HG02938 (cell line): ENCODE measurements around the gene FNDC11.
"Not testable (repeated sequence)": the region's sequence is repeated elsewhere in the genome, so short reads cannot be mapped to it uniquely, and the experiment has no call there.

Experiments
- ATAC-seq: cut with Tn5 transposase; IDR thresholded peaks from one replicate; pipeline ENCODE4 v1.9.1; 2021; ENCODE audit warnings: mild to moderate bottlenecking, moderate library complexity; ENCODE audit not compliant: unreplicated experiment

FNDC11 gene

GRCh38 chr20:63553933-63554290 is at the start of gene FNDC11:
Gene FNDC11, plus strand, starts transcription at chr20:63554159. Its CDS starts 1,505 bp downstream, at chr20:63555664.
- ATAC-seq = no peak

- no peak for ATAC-seq
Measured at GRCh38 chr20:63504642-63505041, 49.3 kb upstream of the FNDC11 start.

- ATAC-seq = no peak
Measured at GRCh38 chr20:63505281-63505680, 48.7 kb upstream of the FNDC11 start.

GRCh38 chr20:63505723-63506122 is 48.2 kb upstream of the FNDC11 start:
- ATAC-seq = no peak

- no peak for ATAC-seq
Measured at GRCh38 chr20:63507083-63507743, 46.7 kb upstream of the FNDC11 start.

GRCh38 chr20:63508072-63508768 is 45.7 kb upstream of the FNDC11 start:
- no peak for ATAC-seq

GRCh38 chr20:63509088-63509564 is 44.8 kb upstream of the FNDC11 start:
- ATAC-seq = no peak

- ATAC-seq = no peak
Measured at GRCh38 chr20:63513207-63513606, 40.8 kb upstream of the FNDC11 start.

- ATAC-seq = not testable (repeated sequence)
Measured at GRCh38 chr20:63514520-63514919, 39.4 kb upstream of the FNDC11 start.

GRCh38 chr20:63517376-63518309 is 36.3 kb upstream of the FNDC11 start:
- ATAC-seq = no peak

GRCh38 chr20:63518351-63518861 is 35.6 kb upstream of the FNDC11 start:
- ATAC-seq = no peak

- no peak for ATAC-seq
Measured at GRCh38 chr20:63518946-63519667, 34.9 kb upstream of the FNDC11 start.

- ATAC-seq = peak; percentile 41
Measured at GRCh38 chr20:63519668-63520503, 34.1 kb upstream of the FNDC11 start.

- peak; percentile 55 for ATAC-seq
Measured at GRCh38 chr20:63520504-63520933, 33.4 kb upstream of the FNDC11 start, which contains the start of gene PPDPF. Gene PPDPF, plus strand, starts transcription at chr20:63520765. Its CDS starts 544 bp downstream, at chr20:63521309.

- peak; percentile 34 for ATAC-seq
Measured at GRCh38 chr20:63520934-63521601, 32.9 kb upstream of the FNDC11 start.

GRCh38 chr20:63521602-63522001 is 32.4 kb upstream of the FNDC11 start:
- no peak for ATAC-seq

- ATAC-seq = no peak
Measured at GRCh38 chr20:63522091-63522868, 31.7 kb upstream of the FNDC11 start.

- no peak for ATAC-seq
Measured at GRCh38 chr20:63522981-63523611, 30.9 kb upstream of the FNDC11 start.
